Peyer's patch (tissue), 4 donors: ENCODE measurements around the gene ADGRG3.

ENCODE experiments used
- POLR2A ChIP-seq, 2 donors: fragments of 450-650 bp; IDR thresholded peaks; one replicate each; pipeline ENCODE4 v1.5.1; 2017; ENCODE audit warnings: antibody characterized with exemption in 2 of 2, mild to moderate bottlenecking in 2 of 2, moderate library complexity in 2 of 2
- TF ChIP-seq, protein P1 (sequence below), 6 experiments: fragments of 450-650 bp in 4 of 6; fragments of 200-600 bp in 2 of 6; sonication (generic) in 1 of 6; IDR thresholded peaks; one replicate each; pipeline ENCODE4 v1.5.1; 2017 to 2019; ENCODE audit warnings: antibody characterized with exemption in 6 of 6, mild to moderate bottlenecking in 3 of 6, moderate library complexity in 1 of 6

DNA sequence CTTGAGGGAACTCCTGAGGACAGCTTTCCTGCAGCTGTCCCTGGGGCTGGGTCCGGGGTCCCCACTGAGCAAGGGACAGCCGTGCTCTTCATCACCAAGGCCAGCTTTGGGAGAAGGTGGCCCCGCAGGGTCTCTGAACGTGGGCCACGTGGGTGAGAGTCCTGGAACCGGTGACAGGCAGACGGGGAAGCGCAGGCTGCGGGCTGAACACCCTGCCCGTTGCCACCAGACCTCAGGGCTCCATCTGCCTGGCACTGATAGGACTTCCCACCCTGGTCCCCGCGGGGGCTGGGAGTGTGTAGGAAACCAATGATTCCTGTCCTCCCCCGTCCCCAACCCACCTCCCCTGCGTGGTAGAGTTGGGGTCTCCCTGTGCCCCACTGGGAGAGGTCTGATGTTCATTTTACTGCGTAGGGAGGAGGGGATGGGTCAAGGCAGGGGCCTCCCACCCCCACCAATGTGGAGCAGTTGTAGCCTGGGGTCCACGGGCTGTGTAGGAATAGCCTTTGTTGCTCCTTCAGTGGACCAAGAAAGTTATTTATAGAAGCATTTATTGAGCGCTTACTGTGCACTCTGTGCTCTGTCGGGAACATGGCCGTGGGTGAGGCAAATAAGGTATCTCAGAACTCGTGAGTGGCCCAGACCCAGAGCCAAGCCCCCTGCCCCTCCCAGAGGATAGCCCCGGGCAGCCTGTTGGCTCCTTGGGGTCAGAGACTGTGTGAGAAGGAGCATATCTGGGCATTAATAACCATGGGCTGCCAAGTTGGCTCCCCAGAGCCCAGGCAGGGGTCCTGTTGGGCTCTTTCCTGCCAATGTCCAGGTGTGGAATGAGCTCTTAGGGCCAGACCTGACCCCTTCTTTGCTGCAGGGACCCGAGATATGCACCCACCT lies 38.3 kb upstream of the ADGRG3 start:
- TF ChIP-seq, protein P1, sequence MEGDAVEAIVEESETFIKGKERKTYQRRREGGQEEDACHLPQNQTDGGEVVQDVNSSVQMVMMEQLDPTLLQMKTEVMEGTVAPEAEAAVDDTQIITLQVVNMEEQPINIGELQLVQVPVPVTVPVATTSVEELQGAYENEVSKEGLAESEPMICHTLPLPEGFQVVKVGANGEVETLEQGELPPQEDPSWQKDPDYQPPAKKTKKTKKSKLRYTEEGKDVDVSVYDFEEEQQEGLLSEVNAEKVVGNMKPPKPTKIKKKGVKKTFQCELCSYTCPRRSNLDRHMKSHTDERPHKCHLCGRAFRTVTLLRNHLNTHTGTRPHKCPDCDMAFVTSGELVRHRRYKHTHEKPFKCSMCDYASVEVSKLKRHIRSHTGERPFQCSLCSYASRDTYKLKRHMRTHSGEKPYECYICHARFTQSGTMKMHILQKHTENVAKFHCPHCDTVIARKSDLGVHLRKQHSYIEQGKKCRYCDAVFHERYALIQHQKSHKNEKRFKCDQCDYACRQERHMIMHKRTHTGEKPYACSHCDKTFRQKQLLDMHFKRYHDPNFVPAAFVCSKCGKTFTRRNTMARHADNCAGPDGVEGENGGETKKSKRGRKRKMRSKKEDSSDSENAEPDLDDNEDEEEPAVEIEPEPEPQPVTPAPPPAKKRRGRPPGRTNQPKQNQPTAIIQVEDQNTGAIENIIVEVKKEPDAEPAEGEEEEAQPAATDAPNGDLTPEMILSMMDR (IDR thresholded peaks at IDR 0.05), result no peak
- no peak for TF ChIP-seq POLR2A (IDR thresholded peaks at IDR 0.05)
